Camera-type eye (tissue), 1 donor: ENCODE measurements around the gene CSRNP2. TPM values are rescaled to one million over a fixed set of nuclear protein-coding genes. Genes with fewer than 3 reads are reported as not detected.

Source experiments
- total RNA-seq: library from RNA; depleted of rRNA; stranded (reverse); fragments of >200 nt; gene quantifications from one replicate; pipeline ENCODE4 v1.2.3, GENCODE V29; 2014

The CSRNP2 gene
- 53.7 TPM for total RNA-seq

DNA sequence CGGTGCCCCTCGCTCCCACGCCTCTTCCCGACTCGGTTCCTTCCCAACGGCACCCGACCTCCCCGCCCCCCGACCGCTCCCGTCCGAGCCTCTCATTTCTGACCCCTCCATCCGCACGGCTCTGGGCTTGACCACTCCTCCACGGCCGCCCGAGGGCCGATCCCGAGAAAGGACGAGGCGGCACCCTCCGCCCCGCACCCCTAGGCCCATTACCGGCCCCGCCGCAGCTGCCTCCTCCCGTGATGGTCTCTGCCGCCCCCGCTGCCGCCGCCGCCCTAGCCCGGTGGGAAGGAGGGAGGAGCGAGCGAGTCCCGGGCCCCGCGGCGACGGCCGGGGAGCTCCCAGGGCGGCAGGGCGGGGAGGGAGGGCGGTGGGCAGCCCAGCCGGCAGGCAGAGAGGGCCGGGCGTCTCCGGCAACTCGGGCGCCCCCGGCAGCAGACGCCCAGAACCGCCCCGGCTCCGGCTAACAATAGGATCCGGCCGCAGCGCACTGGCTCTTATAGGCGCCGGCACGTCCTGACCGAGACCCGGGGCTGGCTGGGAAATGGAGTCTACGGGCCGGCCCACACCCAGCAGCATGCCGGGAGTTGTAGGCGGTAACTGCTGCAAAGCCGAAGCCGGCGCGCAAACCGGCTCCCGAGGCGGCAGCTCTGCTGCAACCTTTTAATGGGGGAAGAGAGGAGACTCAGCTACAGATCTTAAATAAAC, at the start of gene CSRNP2:
Gene CSRNP2 (minus strand): TSS at position 471 of the 708 bp plus-strand sequence. CDS start 7,035 bp downstream, outside the sequence.

DNA sequence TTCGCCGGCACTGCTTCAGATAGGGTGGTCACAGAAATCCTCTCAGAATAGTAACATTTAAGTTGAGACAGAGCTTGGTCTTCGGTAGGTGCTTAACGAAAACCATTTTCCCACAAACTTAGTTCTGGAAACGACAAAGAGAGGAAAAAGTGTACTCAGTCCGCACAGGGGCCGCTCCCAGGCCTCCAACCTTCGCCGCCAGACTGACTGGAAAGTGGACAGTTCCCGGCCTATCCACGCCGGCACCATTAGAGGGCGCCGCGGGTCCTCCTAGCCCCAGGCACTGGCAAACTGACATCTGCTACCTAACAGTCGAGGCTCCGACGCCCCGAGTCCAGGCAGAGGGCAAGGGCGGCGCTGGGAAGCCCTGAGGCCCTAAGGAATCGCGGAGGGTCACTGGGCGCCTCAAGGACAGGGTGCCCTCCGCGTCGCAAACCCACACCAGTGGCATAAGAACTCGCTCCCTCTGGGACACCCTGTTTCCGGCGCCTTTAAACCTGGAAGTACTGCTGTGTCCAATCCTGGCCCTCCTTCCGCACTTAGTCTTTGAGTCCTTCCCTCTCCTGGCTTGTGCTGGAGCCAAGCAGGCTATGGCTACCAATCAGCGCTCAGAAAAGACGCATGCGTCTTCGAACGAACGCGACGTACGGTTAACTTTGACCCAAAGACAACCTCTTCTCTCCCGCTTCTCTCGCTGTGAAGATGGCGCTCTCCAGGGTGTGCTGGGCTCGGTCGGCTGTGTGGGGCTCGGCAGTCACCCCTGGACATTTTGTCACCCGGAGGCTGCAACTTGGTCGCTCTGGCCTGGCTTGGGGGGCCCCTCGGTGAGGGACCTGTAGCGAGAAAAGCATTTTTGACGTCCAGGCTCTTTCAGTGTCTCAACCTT, 35.5 kb downstream of the CSRNP2 start, which contains the start of gene LETMD1:
Gene LETMD1 (plus strand): TSS at position 673 of the 886 bp plus-strand sequence. CDS start 30 bp downstream, at position 703.

DNA sequence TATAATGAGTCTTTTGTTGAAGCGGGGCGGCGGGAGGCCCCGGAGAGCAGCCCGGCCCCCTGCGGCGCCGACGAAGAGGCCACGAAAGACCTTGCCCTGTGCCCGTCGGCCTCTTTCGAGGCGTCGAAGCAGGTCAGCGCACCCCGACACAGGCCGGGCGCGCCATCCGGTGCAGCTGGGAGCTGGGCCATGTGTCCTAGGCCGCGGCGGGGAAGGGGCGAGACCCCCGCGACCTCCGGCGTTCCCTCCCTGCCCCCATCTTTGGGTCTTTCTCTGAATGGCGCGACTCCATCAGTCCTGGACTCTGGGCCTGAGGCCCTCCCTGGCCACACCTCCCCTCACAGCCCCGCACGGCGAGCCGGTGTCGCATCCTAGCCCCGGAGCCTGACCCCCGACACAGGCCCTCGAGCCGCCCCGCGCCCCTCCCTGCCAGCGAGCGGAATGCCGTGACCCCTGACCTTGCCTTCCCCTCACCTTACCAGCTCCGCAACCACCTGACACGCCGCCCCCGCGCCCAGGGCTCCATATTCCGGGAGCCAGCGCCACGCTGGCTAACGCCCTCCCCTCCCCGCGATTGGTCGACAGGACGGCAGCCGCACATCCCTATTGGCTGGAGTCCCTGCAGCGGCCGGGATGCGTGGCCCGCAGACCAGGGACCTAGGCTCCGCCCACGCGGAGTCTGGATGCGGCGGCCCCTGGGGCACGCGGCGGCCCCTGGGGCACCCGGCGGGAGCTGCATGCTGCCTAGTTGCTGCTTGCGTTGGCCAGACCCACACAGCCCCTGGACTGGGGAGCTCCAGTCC, 57.4 kb downstream of the CSRNP2 start, which contains the start of gene SLC11A2:
Gene SLC11A2 (minus strand): TSS at position 549 of the 803 bp plus-strand sequence. CDS start 15,656 bp downstream, outside the sequence.

Other genes starting within 250 kb of the CSRNP2 start
- not detected for gene TMPRSS12, start 240.7 kb downstream of the CSRNP2 start, total RNA-seq
- gene HIGD1C, start 131.1 kb downstream of the CSRNP2 start, total RNA-seq: not detected
- gene SLC11A2, start 57.2 kb downstream of the CSRNP2 start, total RNA-seq: 63.3 TPM
- gene LETMD1, start 35.3 kb downstream of the CSRNP2 start, total RNA-seq: 65.2 TPM
- gene TFCP2, start 89.5 kb upstream of the CSRNP2 start, total RNA-seq: 42.2 TPM
- 8.2 TPM for gene POU6F1, start 134.5 kb upstream of the CSRNP2 start, total RNA-seq
- 96.7 TPM for gene DAZAP2, start 155.2 kb upstream of the CSRNP2 start, total RNA-seq
- 6.8 TPM for gene SMAGP, start 186.8 kb upstream of the CSRNP2 start, total RNA-seq
- 4.2 TPM for gene BIN2, start 240.6 kb upstream of the CSRNP2 start, total RNA-seq